Suppressor macrophage (primary cell): ENCODE data around the gene VMP1.
"Not testable (repeated sequence)": the region's sequence is repeated elsewhere in the genome, so short reads cannot be mapped to it uniquely, and the experiment has no call there.

Experiments
- DNase-seq, 4 experiments: peaks; one replicate each; pipeline ENCODE4 v3.0.0-alpha.2; 2020 to 2022

Gene VMP1

GRCh38 chr17:59872351-59872750 lies 164.9 kb downstream of the VMP1 start:
- no peak for DNase-seq

GRCh38 chr17:59873414-59873813 lies 166.0 kb downstream of the VMP1 start:
- DNase-seq: not testable (repeated sequence)

GRCh38 chr17:59874376-59874775 lies 166.9 kb downstream of the VMP1 start:
- DNase-seq: no peak

- peak in 3 of 4 experiments; percentile 29 to 48 (median 47) for DNase-seq
Observed at GRCh38 chr17:59876107-59876506, 168.7 kb downstream of the VMP1 start.

- no peak for DNase-seq
Observed at GRCh38 chr17:59877965-59878364, 170.5 kb downstream of the VMP1 start.

GRCh38 chr17:59878624-59879023 lies 171.2 kb downstream of the VMP1 start:
- no peak for DNase-seq

- DNase-seq: no peak
Observed at GRCh38 chr17:59884861-59885260, 177.4 kb downstream of the VMP1 start.

GRCh38 chr17:59888145-59888750 lies 180.8 kb downstream of the VMP1 start:
- no peak for DNase-seq

GRCh38 chr17:59890720-59891119 lies 183.3 kb downstream of the VMP1 start:
- DNase-seq: no peak
